ENCODE results near the gene RAB7A. TPM values are rescaled to one million over a fixed set of nuclear protein-coding genes. Genes with fewer than 3 reads are reported as not detected.

RAB7A gene
- total and polyA plus RNA-seq, 10 of the 15 experiments (the other 5 are each of a cell fraction or from before 2014, with no cell fraction given): 40.3 to 212 (median 160) TPM

DNA sequence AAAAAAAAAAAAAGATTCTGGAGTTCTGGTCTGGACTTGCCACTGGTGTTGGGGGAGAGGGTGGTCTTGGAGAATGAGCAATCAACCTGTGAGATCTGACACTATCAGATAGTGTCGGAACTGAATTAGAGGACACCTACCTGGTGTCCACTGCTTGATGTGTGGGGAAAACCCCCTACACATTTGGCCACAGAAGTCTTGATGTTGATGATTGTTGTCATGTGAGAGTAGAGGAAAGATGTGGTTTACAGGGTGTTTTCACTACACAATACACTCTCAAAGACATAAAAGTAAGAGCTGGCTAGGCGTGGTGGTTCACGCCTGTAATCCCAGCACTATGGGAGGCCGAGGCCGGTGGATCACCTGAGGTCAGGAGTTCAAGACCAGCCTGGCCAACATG lies 36.9 kb upstream of the RAB7A start:
- Histone ChIP-seq H3K27me3 (replicated peaks in 1 of 2; ENCODE audit: control insufficient read depth in 2 of 2, insufficient read depth in 2 of 2, low read length in 1 of 2) (no peaks in the 10 kb centered on the region), H3K27ac (ENCODE audit: control insufficient read depth, insufficient read depth) (no peak overlapping the region), H3K4me2 (ENCODE audit: control insufficient read depth, insufficient read depth) (no peak overlapping the region), H3K9ac (ENCODE audit: control insufficient read depth, insufficient read depth, low read length) (no peak overlapping the region), H2AFZ (ENCODE audit: control insufficient read depth, low read depth, low read length) (no peak overlapping the region), H3K9me3 (replicated peaks; ENCODE audit: control insufficient read depth, insufficient read depth, low read length) (no peaks in the 10 kb centered on the region), H4K20me1 (ENCODE audit: control insufficient read depth, insufficient read depth) (no peaks in the 10 kb centered on the region), H3K79me2 (ENCODE audit: control insufficient read depth, insufficient read depth, low read length) (no peaks in the 10 kb centered on the region), H3K36me3 (ENCODE audit: control insufficient read depth in 2 of 2, insufficient read depth in 2 of 2, low read length in 1 of 2) (no peaks in the 10 kb centered on the region), H3K4me1 (ENCODE audit: control insufficient read depth, insufficient read depth, low read length) (no peaks in the 10 kb centered on the region), H3K4me3 (no peak overlapping the region)
- in situ Hi-C loops (cut with MboI) (no loop called here), intact Hi-C loops (cut with micrococcal nuclease; ENCODE audit: unreplicated experiment) (no loop called here)
- BruUV-seq (replicated peaks): no TSS peak
- ChIA-PET CTCF (interaction anchor here (1.5 kb wide), 1 partner anchor 8 kb away, joined by 7 read pairs; no protein-coding TSS in a partner anchor), RAD21 (ENCODE audit: unreplicated experiment) (interaction anchor here (0.9 to 1.1 kb wide), 2 partner anchors 8 to 63 kb away, joined by 3 to 5 read pairs; no protein-coding TSS in a partner anchor), POLR2A (no interaction called here), SMC1A (ENCODE audit: uncharacterized antibody, unreplicated experiment) (interaction anchor here (0.8 to 1.0 kb wide), 2 partner anchors 9 to 115 kb away, joined by 3 read pairs; no protein-coding TSS in a partner anchor)
- no peak for FAIRE-seq
- no peak for DNase-seq (ENCODE audit: low read depth, low spot score)
- no peak for ATAC-seq
- 70% methylated on average over 5 of the region's 5 CpGs for WGBS (ENCODE audit: insufficient coverage, insufficient replicate concordance, low lambda C conversion rate, missing lambda C conversion rate)
- TF ChIP-seq ZBED1 (IDR thresholded peaks at IDR 0.05; ENCODE audit: borderline replicate concordance) (no peak), RB1 (IDR thresholded peaks at IDR 0.05; ENCODE audit: borderline replicate concordance) (no peak), POLR2AphosphoS2 (IDR thresholded peaks at IDR 0.05; ENCODE audit: low read depth, low read length) (no peak), CEBPB (IDR thresholded peaks at IDR 0.05; ENCODE audit: borderline replicate concordance in 1 of 2, low read depth in 2 of 2, low read length in 2 of 2) (no peak), LARP7 (IDR thresholded peaks at IDR 0.05) (no peak), HDAC6 (IDR thresholded peaks at IDR 0.05; ENCODE audit: unreplicated experiment) (no peak), FOXM1 (IDR thresholded peaks at IDR 0.05; ENCODE audit: low read depth, low read length) (no peak), TARDBP (IDR thresholded peaks at IDR 0.05; ENCODE audit: borderline replicate concordance) (no peak), NFXL1 (IDR thresholded peaks at IDR 0.05; ENCODE audit: borderline replicate concordance) (no peak), GATAD2B (conservative IDR thresholded peaks at IDR 0.05; ENCODE audit: low read depth) (no peak), CBFB (IDR thresholded peaks at IDR 0.05; ENCODE audit: low read depth) (no peak)
- TF ChIP-seq, protein P1, sequence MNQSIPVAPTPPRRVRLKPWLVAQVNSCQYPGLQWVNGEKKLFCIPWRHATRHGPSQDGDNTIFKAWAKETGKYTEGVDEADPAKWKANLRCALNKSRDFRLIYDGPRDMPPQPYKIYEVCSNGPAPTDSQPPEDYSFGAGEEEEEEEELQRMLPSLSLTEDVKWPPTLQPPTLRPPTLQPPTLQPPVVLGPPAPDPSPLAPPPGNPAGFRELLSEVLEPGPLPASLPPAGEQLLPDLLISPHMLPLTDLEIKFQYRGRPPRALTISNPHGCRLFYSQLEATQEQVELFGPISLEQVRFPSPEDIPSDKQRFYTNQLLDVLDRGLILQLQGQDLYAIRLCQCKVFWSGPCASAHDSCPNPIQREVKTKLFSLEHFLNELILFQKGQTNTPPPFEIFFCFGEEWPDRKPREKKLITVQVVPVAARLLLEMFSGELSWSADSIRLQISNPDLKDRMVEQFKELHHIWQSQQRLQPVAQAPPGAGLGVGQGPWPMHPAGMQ (IDR thresholded peaks at IDR 0.05; ENCODE audit: borderline replicate concordance): no peak
- TF ChIP-seq, protein P2, sequence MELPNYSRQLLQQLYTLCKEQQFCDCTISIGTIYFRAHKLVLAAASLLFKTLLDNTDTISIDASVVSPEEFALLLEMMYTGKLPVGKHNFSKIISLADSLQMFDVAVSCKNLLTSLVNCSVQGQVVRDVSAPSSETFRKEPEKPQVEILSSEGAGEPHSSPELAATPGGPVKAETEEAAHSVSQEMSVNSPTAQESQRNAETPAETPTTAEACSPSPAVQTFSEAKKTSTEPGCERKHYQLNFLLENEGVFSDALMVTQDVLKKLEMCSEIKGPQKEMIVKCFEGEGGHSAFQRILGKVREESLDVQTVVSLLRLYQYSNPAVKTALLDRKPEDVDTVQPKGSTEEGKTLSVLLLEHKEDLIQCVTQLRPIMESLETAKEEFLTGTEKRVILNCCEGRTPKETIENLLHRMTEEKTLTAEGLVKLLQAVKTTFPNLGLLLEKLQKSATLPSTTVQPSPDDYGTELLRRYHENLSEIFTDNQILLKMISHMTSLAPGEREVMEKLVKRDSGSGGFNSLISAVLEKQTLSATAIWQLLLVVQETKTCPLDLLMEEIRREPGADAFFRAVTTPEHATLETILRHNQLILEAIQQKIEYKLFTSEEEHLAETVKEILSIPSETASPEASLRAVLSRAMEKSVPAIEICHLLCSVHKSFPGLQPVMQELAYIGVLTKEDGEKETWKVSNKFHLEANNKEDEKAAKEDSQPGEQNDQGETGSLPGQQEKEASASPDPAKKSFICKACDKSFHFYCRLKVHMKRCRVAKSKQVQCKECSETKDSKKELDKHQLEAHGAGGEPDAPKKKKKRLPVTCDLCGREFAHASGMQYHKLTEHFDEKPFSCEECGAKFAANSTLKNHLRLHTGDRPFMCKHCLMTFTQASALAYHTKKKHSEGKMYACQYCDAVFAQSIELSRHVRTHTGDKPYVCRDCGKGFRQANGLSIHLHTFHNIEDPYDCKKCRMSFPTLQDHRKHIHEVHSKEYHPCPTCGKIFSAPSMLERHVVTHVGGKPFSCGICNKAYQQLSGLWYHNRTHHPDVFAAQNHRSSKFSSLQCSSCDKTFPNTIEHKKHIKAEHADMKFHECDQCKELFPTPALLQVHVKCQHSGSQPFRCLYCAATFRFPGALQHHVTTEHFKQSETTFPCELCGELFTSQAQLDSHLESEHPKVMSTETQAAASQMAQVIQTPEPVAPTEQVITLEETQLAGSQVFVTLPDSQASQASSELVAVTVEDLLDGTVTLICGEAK (IDR thresholded peaks at IDR 0.05; ENCODE audit: borderline replicate concordance): no peak
- TF ChIP-seq, protein P3, sequence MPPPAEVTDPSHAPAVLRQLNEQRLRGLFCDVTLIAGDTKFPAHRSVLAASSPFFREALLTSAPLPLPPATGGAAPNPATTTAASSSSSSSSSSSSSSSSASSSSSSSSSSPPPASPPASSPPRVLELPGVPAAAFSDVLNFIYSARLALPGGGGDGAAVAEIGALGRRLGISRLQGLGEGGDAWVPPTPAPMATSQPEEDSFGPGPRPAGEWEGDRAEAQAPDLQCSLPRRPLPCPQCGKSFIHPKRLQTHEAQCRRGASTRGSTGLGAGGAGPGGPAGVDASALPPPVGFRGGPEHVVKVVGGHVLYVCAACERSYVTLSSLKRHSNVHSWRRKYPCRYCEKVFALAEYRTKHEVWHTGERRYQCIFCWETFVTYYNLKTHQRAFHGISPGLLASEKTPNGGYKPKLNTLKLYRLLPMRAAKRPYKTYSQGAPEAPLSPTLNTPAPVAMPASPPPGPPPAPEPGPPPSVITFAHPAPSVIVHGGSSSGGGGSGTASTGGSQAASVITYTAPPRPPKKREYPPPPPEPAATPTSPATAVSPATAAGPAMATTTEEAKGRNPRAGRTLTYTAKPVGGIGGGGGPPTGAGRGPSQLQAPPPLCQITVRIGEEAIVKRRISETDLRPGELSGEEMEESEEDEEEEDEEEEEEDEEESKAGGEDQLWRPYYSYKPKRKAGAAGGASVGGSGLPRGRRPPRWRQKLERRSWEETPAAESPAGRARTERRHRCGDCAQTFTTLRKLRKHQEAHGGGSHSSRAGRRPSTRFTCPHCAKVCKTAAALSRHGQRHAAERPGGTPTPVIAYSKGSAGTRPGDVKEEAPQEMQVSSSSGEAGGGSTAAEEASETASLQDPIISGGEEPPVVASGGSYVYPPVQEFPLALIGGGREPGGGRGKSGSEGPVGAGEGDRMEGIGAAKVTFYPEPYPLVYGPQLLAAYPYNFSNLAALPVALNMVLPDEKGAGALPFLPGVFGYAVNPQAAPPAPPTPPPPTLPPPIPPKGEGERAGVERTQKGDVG (CRISPR knock-in tag; IDR thresholded peaks at IDR 0.05): no peak
- TF ChIP-seq, protein P4, sequence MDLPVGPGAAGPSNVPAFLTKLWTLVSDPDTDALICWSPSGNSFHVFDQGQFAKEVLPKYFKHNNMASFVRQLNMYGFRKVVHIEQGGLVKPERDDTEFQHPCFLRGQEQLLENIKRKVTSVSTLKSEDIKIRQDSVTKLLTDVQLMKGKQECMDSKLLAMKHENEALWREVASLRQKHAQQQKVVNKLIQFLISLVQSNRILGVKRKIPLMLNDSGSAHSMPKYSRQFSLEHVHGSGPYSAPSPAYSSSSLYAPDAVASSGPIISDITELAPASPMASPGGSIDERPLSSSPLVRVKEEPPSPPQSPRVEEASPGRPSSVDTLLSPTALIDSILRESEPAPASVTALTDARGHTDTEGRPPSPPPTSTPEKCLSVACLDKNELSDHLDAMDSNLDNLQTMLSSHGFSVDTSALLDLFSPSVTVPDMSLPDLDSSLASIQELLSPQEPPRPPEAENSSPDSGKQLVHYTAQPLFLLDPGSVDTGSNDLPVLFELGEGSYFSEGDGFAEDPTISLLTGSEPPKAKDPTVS (IDR thresholded peaks at IDR 0.05; ENCODE audit: low read depth, low read length): no peak

All from GM12878 (cell line).